NCI-H146 (cell line): Measurements from ENCODE around the gene TRMT2A.
"Not testable (repeated sequence)": the region's sequence is repeated elsewhere in the genome, so short reads cannot be mapped to it uniquely, and the experiment has no call there.

Experiments used
- DNase-seq: peaks from one replicate; lab custom pipeline; 2025; lab: John Stamatoyannopoulos, UW

The TRMT2A gene

GRCh38 chr22:20086101-20086599 is 30.9 kb downstream of the TRMT2A start:
- DNase-seq: no peak

DNA sequence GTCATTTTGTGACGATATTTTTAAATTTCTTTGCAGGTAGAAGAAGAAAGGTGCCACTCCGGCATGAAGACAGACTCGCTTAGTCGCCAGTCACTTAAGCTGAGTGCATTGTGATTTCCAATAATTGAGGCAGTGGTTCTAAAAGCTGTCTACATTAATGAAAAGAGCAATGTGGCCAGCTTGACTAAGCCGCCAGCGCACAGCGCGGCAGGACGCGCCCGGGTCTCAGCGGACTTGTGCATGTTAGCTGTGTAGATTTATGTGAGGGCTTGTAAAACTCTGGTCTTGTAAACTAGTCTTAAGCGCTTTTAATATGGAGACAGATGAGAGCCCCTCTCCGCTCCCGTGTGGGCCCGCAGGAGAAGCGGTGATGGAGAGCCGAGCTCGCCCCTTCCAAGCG is 31.4 kb downstream of the TRMT2A start:
- no peak for DNase-seq

- peak; percentile 11 for DNase-seq
These were observed 32.2 kb downstream of the TRMT2A start for GRCh38 chr22:20084547-20085413.

DNA sequence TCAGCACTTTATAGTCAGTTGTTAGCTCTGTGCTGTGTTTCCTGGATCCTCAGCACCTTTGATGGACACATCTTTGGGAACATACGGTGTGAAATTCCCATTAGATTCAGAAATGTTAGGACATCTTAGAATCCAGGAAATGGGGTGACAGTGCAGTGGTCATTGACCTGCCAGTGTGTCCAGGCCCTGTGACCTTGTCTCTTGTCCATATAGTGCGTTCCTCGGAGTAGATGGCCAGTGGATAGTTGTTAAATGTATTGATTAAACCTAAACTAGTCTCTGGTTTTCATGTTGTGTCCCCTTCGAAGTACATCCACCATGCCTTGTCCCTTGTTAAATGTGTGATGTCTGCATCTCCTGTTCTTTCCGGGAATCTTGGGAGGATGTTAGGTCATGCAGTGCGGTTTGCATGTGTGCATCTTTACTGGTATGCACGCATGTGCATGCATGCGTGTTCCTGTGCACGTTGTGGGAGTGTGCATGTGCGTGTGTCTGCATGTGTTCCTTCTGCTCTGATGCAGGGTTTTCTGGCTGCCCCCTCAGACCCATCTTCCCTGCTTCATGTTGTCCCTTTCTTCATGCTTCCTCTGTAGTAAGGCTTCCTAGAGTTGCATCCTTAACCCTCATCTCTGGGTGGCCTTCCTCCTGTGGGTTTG is 33.0 kb downstream of the TRMT2A start:
- DNase-seq: no peak

DNA sequence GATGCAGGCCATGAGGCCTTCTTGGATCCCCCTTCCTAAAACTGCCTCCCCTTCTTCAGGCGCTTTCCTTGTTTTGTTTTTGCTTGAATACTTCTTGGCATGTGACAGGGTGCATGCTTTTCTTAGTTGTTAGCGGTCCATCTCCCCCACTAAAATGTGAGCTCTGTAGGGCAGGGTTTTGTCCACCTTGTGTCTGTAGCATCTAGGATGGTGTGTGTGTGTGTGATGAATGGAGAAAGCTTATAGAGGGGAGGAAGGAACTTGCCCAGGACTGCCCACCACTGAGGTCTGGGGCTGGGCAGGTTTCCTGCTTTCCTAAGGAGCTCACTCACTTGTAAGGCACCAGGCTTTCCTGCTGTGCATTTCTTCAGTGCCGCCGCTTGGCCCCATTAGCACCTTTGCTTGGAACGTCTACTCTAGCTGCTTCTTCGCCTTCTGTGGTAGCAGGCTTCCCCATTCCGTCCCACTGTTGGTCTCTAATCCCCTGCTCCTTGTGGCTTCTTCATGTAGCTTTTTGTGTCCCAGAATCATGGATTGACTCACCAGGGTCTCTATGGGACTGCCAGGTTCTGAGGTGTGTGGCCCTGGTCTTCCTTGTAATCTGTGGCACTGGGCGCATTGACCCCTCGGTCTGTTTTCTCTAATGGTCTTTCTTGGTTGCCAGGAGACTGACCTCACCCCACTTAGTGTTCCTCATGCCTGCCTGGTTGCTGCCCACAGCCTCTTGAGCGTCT is 33.7 kb downstream of the TRMT2A start:
- DNase-seq: no peak

GRCh38 chr22:20080776-20081654 is 36.0 kb downstream of the TRMT2A start:
- DNase-seq: peak; percentile 50

DNA sequence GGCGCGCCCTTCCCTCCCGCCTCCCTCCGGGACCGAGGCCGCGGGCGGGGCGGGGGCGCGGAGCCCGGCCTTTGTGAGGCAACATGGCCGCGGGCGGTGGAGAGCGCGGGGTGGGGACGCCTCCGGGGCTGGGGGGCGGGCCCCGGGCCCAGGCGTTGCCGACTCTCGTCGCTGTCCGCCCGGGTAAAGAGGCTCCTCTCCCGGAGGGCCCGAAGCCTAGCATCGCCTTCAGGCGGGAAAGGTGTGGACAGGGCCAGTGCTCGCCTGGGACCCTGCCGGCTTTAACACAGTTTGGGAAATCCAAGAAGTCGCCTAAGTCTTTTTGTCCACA is 36.6 kb downstream of the TRMT2A start:
- DNase-seq: peak; percentile 63

DNA sequence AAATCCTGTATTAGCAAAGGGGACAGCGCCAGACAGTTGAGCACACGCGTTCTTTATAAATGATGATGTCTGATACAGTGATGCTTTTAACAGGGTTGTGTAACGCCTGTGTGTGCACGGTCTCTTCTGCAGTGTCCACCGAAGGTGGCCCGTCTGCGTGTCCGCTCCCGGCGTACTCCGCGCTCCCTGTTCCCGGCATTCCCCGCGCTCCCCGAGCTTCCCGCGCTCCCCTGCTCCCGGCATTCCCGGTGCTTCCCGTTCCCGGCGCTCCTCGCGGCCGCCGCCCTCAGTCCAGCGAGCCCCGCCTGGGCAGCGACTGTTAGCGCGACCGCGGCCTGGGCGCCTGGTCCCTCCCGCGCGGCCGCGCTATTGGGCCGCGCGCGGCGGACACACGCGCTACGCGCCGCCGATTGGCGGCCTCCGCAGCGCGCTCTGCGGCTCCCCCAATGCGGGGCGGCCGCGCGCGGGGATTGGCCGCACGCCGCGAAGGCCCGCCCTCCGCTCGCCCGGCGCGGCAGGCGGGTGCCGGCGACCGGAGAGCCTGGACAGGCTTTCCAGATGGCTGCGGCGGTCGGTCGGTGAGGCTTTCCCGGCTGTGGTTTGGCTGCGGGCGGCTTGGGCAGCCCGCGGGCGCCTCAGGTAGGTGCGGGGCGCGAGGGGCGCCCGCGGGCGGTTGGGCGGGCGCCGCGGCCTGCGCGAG is 37.1 kb downstream of the TRMT2A start, which contains the start of gene DGCR8:
Gene DGCR8, plus strand, starts transcription at position 497 of the 700 bp plus-strand sequence. CDS start 5,723 bp downstream, outside the sequence.
- DNase-seq: peak; percentile 92

DNA sequence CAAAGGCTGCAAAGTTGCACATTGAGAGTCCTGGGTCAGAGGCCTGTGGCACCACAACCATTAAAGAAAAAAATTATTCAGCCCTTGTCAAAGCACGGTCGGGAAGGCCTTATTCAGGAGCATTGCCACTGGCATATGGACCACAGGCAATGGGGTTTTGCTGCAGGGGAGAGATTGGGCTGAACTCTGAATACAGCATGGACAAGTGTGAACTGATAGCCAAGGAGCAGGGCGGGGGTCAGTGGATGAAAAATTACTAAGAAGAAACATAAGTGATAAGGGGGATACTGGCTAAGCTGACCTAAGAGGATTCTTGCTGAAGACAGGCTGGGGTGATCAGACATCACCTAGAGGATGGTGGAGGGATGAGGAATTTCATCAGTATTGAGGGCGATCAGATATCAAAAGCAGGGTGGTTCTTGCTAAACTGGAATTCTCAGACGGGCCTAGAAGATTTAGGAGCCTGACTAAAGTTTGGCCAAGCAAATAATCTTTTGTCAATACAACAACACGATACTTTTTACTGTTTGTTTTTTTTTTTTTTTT is 40.3 kb downstream of the TRMT2A start:
- DNase-seq: no peak

DNA sequence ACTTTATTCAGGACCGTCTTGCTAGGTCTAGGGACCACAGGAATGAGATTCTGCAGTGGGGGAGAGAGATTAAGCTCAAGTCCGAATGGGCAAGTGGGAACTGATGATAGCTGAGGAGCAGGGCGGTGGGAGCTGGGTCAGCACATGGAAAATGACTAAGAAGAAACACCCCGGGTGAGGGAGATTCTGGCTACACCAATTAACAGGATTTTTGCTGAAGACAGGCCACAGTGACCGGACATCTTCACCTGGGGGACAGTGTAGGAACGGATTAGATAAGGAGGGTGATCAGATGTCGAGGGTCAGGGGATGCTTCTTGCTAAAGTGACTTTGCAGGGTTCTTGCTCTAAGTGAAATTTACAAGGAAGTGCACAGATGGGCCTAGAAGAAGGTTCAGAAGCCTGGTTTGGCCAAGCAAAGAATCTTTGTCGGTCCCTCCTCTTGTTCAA is 45.5 kb downstream of the TRMT2A start:
- DNase-seq: no peak

DNA sequence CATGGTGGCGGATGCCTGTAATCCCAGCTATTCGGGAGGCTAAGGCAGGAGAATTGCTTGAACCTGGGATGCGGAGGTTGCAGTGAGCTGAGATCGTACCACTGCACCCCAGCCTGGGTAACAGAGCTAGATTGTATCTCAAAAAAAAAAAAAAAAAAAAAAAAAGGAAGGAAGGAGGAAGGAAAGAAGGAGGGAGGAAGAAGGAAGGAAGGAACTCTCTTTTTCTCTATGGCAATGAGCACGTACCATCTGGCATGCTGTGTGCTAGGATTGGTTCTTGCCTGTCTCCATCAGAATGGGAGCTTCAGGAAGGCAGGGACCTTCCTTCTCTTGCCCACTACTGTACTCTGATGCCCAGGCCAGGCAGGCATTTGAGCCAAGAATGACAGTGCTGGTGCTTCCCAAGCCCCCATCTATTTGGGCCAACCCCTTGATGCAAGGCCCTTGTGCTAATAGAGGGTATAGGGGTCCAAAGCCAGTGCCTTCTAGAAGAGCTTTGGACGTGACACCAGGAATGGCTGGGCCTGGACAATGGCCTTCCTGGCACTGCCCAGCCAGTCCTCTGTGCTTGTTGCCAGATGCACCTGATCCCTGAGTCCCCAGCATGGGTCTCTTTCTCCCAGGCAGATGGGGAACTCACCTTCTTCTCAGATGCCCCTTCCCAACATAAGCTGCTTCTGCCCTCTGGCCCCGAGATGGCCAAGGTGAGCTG is 47.5 kb downstream of the TRMT2A start:
- DNase-seq: no peak

GRCh38 chr22:20068640-20069039 is 48.4 kb downstream of the TRMT2A start:
- DNase-seq: no peak

DNA sequence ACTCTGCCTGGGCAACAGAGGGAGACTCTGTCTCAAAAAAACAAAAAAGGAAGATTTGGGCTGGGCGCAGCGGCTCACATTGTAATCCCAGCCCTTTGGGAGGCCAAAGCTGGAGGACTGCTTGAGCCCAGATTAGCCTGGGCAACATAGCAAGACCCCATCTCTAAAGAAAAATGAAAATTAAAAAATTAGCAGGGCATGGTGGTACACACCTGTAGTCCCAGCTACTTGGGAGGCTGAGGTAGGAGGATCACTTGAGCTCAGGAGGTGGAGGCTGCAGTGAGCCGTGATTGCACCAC is 49.7 kb downstream of the TRMT2A start:
- not testable (repeated sequence) for DNase-seq

GRCh38 chr22:20066617-20067383 is 50.2 kb downstream of the TRMT2A start:
- no peak for DNase-seq

DNA sequence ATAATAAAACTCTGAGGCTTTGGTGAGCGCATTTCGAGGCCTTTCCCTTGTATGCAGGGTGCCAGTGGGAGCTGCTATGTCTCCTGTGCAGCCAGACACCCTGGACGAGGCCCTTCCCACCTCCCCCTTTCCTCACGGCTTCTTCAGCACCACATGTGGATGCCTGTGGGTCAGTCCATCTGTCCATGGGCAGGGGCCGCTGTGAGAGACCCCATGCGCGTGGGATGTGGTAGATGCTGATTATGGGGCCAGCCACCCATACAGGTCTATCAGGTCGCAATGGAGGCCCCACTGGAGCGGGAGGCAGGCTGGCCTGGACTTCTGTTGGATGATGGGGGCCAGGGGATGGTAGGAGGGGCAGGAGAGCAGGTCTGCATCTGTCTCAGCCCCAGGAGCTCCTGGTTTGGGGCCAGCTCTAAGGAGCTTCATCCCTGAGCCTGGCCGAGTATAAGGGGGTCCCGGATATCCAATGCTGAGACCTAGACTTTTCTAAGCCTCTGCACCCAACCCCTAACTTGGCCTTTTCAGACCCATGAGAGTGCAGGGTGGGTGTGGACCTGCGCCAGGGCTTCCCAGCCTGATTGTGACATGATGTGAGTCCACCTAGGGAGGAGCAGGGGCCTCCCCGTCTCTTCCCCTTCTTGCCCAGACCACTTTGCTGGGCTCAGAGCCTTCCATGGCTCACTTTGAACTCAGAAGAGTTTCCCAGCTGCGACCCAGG is 51.0 kb downstream of the TRMT2A start:
- no peak for DNase-seq

DNA sequence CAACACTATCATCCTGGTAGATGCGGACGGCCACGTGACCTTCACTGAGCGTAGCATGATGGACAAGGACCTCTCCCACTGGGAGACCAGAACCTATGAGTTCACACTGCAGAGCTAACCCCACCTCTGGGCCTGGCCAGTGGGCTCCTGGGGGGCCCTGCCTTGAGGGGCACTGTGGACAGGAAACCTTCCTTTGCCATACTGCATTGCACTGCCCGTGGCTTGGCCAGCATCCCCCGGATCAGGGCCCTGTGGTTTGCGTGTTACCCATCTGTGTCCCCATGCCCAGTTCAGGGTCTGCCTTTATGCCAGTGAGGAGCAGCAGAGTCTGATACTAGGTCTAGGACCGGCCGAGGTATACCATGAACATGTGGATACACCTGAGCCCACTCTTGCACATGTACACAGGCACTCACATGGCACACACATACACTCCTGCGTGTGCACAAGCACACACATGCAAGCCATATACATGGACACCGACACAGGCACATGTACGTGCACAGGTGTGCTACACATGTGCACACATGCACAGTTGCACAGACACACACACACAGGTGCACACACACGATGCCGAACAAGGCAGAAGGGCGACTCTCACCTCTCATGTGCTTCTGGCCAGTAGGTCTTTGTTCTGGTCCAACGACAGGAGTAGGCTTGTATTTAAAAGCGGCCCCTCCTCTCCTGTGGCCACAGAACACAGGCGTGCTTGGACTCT is 52.3 kb downstream of the TRMT2A start:
- no peak for DNase-seq

DNA sequence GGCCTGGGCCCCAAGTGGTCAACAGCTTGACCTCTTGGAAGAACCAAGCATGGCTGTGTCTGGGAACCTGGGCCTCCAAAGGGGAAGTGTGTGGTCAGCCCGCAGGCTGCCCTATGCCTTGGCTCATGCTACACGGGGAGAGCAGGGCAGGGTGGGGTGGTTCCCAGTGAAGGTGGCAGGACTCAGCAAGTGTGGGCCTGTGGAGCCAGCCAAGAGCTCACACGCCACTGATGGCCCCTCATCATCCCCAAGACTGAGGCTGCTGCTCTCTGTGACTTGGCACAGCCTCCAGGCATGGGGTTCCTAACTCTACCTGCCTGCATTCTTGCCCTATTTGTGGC is 52.9 kb downstream of the TRMT2A start:
- DNase-seq: no peak
